GM23338 (cell line): ENCODE measurements around the gene ALDH2. TPM values are rescaled to one million over a fixed set of nuclear protein-coding genes. Genes with fewer than 3 reads are reported as not detected.

Experiments
- ATAC-seq: fragments of 200-7000 bp; cut with Tn5 transposase; 3 replicates; pipeline ENCODE4 v1.9.1; 2020
- DNase-seq: peaks from one replicate; pipeline ENCODE4 v3.0.0-alpha.2; 2015; ENCODE audit warnings: low spot score
- H2AFZ ChIP-seq: fragments of 200-600 bp; sonication (generic); 2 replicates; pipeline ENCODE4 v1.8.0; 2016; ENCODE audit warnings: antibody characterized with exemption, mild to moderate bottlenecking, moderate library complexity
- H3F3A ChIP-seq: fragments of 200-600 bp; sonication (generic); replicated peaks from 2 replicates; pipeline ENCODE4 v1.8.0; 2017; ENCODE audit warnings: antibody characterized with exemption, mixed run types, low read depth
- H3K27ac ChIP-seq: fragments of 200-600 bp; sonication (generic); 2 replicates; pipeline ENCODE4 v1.6.1; 2016; ENCODE audit warnings: low read depth
- H3K27me3 ChIP-seq: fragments of 200-600 bp; sonication (generic); 2 replicates; pipeline ENCODE4 v1.8.0; 2016; ENCODE audit warnings: mild to moderate bottlenecking, mixed run types, moderate library complexity; ENCODE audit not compliant: insufficient read depth
- H3K36me3 ChIP-seq: fragments of 200-600 bp; sonication (generic); 2 replicates; pipeline ENCODE4 v1.8.0; 2016; ENCODE audit warnings: mild to moderate bottlenecking; ENCODE audit not compliant: insufficient read depth
- H3K4me1 ChIP-seq: fragments of 200-600 bp; sonication (generic); 2 replicates; pipeline ENCODE4 v1.8.0; 2016; ENCODE audit warnings: mild to moderate bottlenecking, moderate library complexity; ENCODE audit not compliant: insufficient read depth
- H3K4me2 ChIP-seq: fragments of 200-600 bp; sonication (generic); 2 replicates; pipeline ENCODE4 v1.7.1; 2017; ENCODE audit warnings: mixed run types
- H3K4me3 ChIP-seq: fragments of 200-600 bp; sonication (generic); 2 replicates; pipeline ENCODE4 v1.6.1; 2016; ENCODE audit warnings: mixed run types
- H3K79me2 ChIP-seq: fragments of 200-600 bp; sonication (generic); replicated peaks from 2 replicates; pipeline ENCODE4 v1.8.0; 2017; ENCODE audit warnings: mild to moderate bottlenecking; ENCODE audit not compliant: insufficient read depth
- H3K9me2 ChIP-seq: fragments of 200-600 bp; sonication (generic); 2 replicates; pipeline ENCODE4 v1.8.0; 2017; ENCODE audit not compliant: insufficient read depth
- H4K20me1 ChIP-seq: fragments of 200-600 bp; sonication (generic); replicated peaks from 2 replicates; pipeline ENCODE4 v1.8.0; 2017; ENCODE audit warnings: mild to moderate bottlenecking; ENCODE audit not compliant: insufficient read depth
- H3K27ac Mint-ChIP-seq: 2 replicates; pipeline ENCODE4 v1.8.0; 2020; ENCODE audit warnings: inconsistent platforms, mild to moderate bottlenecking, moderate library complexity, mixed read lengths
- H3K27me3 Mint-ChIP-seq: 3 replicates; pipeline ENCODE4 v1.8.0; 2022; ENCODE audit warnings: low read depth, mild to moderate bottlenecking, moderate library complexity, mixed read lengths, inconsistent platforms; ENCODE audit not compliant: insufficient read depth, poor library complexity
- H3K36me3 Mint-ChIP-seq: 3 replicates; pipeline ENCODE4 v1.8.0; 2021; ENCODE audit warnings: low read depth, mild to moderate bottlenecking, inconsistent platforms, moderate library complexity, mixed read lengths
- H3K4me1 Mint-ChIP-seq: 3 replicates; pipeline ENCODE4 v1.8.0; 2020; ENCODE audit warnings: mild to moderate bottlenecking, inconsistent platforms, mixed read lengths
- H3K4me3 Mint-ChIP-seq: 3 replicates; pipeline ENCODE4 v1.8.0; 2021; ENCODE audit warnings: moderate library complexity, mild to moderate bottlenecking, inconsistent platforms, mixed read lengths
- H3K9me3 Mint-ChIP-seq: 3 replicates; pipeline ENCODE4 v1.8.0; 2020; ENCODE audit warnings: moderate library complexity, mild to moderate bottlenecking, inconsistent platforms, mixed read lengths
- CREB1 ChIP-seq: fragments of 250-450 bp; sonication (Bioruptor Pico); IDR thresholded peaks from 2 replicates; pipeline ENCODE4 v1.5.0; 2020; ENCODE audit warnings: low read depth, mild to moderate bottlenecking, moderate library complexity
- CTCF ChIP-seq, 2 experiments: fragments of 200-600 bp in 1 of 2; sonication (generic) in 1 of 2; conservative IDR thresholded peaks; 2 replicates each; pipeline versions ENCODE4 v1.5.1 to v1.6.1; 2016 to 2017; ENCODE audit warnings: antibody characterized with exemption in 2 of 2, low read depth in 2 of 2, mild to moderate bottlenecking in 2 of 2, moderate library complexity in 1 of 2
- EZH2 ChIP-seq: fragments of 200-600 bp; sonication (generic); IDR thresholded peaks from one replicate; pipeline ENCODE4 v1.8.0; 2017; ENCODE audit warnings: antibody characterized with exemption, mild to moderate bottlenecking, low read depth; ENCODE audit not compliant: unreplicated experiment
- EZH2phosphoT487 ChIP-seq: fragments of 200-600 bp; sonication (generic); IDR thresholded peaks from one replicate; pipeline ENCODE4 v1.8.1; 2018; ENCODE audit warnings: antibody characterized with exemption; ENCODE audit not compliant: unreplicated experiment
- JUNB ChIP-seq: IDR thresholded peaks from one replicate; pipeline ENCODE4 v1.6.1; 2016; ENCODE audit warnings: antibody characterized with exemption; ENCODE audit not compliant: unreplicated experiment
- NANOG ChIP-seq: IDR thresholded peaks from 2 replicates; pipeline ENCODE4 v1.6.1; 2016; ENCODE audit warnings: antibody characterized with exemption, borderline replicate concordance
- POLR2AphosphoS5 ChIP-seq: IDR thresholded peaks from 2 replicates; pipeline ENCODE4 v1.6.1; 2016; ENCODE audit warnings: antibody characterized with exemption, low read depth
- STAT1 ChIP-seq: IDR thresholded peaks from one replicate; pipeline ENCODE4 v1.6.1; 2016; ENCODE audit warnings: antibody characterized with exemption; ENCODE audit not compliant: unreplicated experiment
- ZNF114 ChIP-seq: fragments of 250-450 bp; sonication (Bioruptor Pico); IDR thresholded peaks from 2 replicates; pipeline ENCODE4 v1.5.0; 2020; ENCODE audit warnings: mild to moderate bottlenecking, moderate library complexity
- ZNF331 ChIP-seq: fragments of 250-450 bp; sonication (Bioruptor Pico); IDR thresholded peaks from 2 replicates; pipeline ENCODE4 v1.5.0; 2020; ENCODE audit warnings: low read depth, mild to moderate bottlenecking, moderate library complexity
- ZNF462 ChIP-seq: fragments of 250-450 bp; sonication (Bioruptor Pico); IDR thresholded peaks from 2 replicates; pipeline ENCODE4 v1.5.0; 2020; ENCODE audit warnings: mild to moderate bottlenecking, moderate library complexity
- polyA plus RNA-seq: library from polyadenylated mRNA; unstranded; fragments of >200 nt; fragmentation: Nextera tagmentation; extraction: Ambion mirVana; gene quantifications from 2 replicates; pipeline ENCODE4 v1.2.1, GENCODE V29; 2016
- total RNA-seq: library from RNA; depleted of rRNA; stranded (reverse); fragments of >200 nt; shearing (Covaris generic); gene quantifications from 2 replicates; pipeline ENCODE4 v1.2.3, GENCODE V29; 2014
- TF ChIP-seq, protein P1 (sequence below): IDR thresholded peaks from 2 replicates; pipeline ENCODE4 v1.6.1; 2016; ENCODE audit warnings: antibody characterized with exemption
- TF ChIP-seq, protein P2 (sequence below): IDR thresholded peaks from one replicate; pipeline ENCODE4 v1.6.1; 2018; ENCODE audit warnings: antibody characterized with exemption; ENCODE audit not compliant: unreplicated experiment

The ALDH2 gene
- total and polyA plus RNA-seq, 2 experiments from 2014 or later = 14.9 to 50.5 TPM

DNA sequence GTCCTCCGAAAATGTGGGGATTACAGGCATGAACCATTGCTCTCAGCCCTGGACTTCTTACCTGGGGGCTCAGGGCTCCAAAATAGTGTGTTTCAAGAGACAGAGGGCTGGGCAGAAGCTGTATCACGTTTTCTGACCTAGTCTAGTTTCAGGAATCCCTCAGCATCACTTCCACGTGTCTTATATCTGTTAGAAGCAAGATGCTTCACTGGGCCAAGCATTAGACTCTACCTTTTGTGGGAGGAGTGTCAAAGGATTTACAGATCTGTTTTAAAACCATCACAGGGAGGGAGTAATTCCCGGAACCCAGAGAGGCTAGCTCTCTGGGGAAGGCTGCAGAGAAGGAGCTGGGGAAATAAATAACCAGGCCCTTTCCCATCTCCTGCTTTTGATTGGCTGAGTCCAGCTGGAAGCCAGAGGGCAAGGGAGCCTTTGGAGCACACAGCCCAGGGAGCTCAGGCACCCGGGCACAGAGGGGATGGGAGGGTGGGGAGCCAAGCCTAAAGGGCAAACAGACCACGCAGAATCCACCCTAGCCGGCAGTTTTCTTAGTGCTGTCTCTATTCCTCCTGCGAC, 33.3 kb upstream of the ALDH2 start:
- Histone ChIP-seq H3K79me2 (no peaks in the 10 kb centered on the region), H3K9me2 (no peaks in the 10 kb centered on the region), H3K36me3 (no peaks in the 10 kb centered on the region), H3K4me2 (no peak overlapping the region), H4K20me1 (no peaks in the 10 kb centered on the region), H3K27ac (no peak overlapping the region), H3K27me3 (no peaks in the 10 kb centered on the region), H3K4me1 (no peaks in the 10 kb centered on the region), H3F3A (no peaks in the 10 kb centered on the region), H3K4me3 (no peak overlapping the region), H2AFZ (no peak overlapping the region)
- ATAC-seq (no peak; the same call in 2 of the 3 replicates), DNase-seq (no peak)
- peaks cover 5% of the 10 kb centered on the region for H3K27me3 Mint-ChIP-seq
- H3K36me3 Mint-ChIP-seq = peaks cover 23% of the 10 kb centered on the region
- no peaks in the 10 kb centered on the region for H3K4me1 Mint-ChIP-seq
- no peak overlapping the region for H3K27ac Mint-ChIP-seq
- TF ChIP-seq, protein P1, sequence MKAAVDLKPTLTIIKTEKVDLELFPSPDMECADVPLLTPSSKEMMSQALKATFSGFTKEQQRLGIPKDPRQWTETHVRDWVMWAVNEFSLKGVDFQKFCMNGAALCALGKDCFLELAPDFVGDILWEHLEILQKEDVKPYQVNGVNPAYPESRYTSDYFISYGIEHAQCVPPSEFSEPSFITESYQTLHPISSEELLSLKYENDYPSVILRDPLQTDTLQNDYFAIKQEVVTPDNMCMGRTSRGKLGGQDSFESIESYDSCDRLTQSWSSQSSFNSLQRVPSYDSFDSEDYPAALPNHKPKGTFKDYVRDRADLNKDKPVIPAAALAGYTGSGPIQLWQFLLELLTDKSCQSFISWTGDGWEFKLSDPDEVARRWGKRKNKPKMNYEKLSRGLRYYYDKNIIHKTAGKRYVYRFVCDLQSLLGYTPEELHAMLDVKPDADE = no peak
- TF ChIP-seq JUNB = no peak
- TF ChIP-seq EZH2phosphoT487 = no peak
- TF ChIP-seq STAT1 = no peak
- TF ChIP-seq POLR2AphosphoS5 = no peak
- TF ChIP-seq CREB1 = no peak
- no peak for TF ChIP-seq NANOG
- TF ChIP-seq, protein P2, sequence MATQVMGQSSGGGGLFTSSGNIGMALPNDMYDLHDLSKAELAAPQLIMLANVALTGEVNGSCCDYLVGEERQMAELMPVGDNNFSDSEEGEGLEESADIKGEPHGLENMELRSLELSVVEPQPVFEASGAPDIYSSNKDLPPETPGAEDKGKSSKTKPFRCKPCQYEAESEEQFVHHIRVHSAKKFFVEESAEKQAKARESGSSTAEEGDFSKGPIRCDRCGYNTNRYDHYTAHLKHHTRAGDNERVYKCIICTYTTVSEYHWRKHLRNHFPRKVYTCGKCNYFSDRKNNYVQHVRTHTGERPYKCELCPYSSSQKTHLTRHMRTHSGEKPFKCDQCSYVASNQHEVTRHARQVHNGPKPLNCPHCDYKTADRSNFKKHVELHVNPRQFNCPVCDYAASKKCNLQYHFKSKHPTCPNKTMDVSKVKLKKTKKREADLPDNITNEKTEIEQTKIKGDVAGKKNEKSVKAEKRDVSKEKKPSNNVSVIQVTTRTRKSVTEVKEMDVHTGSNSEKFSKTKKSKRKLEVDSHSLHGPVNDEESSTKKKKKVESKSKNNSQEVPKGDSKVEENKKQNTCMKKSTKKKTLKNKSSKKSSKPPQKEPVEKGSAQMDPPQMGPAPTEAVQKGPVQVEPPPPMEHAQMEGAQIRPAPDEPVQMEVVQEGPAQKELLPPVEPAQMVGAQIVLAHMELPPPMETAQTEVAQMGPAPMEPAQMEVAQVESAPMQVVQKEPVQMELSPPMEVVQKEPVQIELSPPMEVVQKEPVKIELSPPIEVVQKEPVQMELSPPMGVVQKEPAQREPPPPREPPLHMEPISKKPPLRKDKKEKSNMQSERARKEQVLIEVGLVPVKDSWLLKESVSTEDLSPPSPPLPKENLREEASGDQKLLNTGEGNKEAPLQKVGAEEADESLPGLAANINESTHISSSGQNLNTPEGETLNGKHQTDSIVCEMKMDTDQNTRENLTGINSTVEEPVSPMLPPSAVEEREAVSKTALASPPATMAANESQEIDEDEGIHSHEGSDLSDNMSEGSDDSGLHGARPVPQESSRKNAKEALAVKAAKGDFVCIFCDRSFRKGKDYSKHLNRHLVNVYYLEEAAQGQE = no peak
- no peak for TF ChIP-seq ZNF114 (CRISPR knock-in tag)
- TF ChIP-seq EZH2 = no peak
- no peak for TF ChIP-seq ZNF331 (CRISPR knock-in tag)
- no peak for TF ChIP-seq CTCF (conservative IDR thresholded peaks at IDR 0.05; ENCODE audit: low read depth in 2 of 2)
- no peak for TF ChIP-seq ZNF462 (CRISPR knock-in tag)
- H3K9me3 Mint-ChIP-seq = no peaks in the 10 kb centered on the region
- H3K4me3 Mint-ChIP-seq = no peak overlapping the region
